B cell (primary cell): ENCODE measurements around the gene FOXF1.

Experiments used
- CTCF ChIP-seq: fragments of 200-600 bp; IDR thresholded peaks from one replicate; pipeline ENCODE4 v1.8.0; 2022; ENCODE audit warnings: antibody characterized with exemption, mild to moderate bottlenecking
- EZH2 ChIP-seq: IDR thresholded peaks from 2 replicates; pipeline ENCODE4 v1.6.1; 2012; ENCODE audit warnings: borderline replicate concordance, low read depth, mild to moderate bottlenecking, moderate library complexity, low read length; ENCODE audit not compliant: insufficient read depth, poor library complexity, severe bottlenecking

GRCh38 chr16:86547286-86547685 is 37.0 kb downstream of the FOXF1 start:
- TF ChIP-seq CTCF (no peak), EZH2 (no peak)
